HEK293 (cell line): ENCODE results near the gene PRR33.

ENCODE experiments used
- CTCF ChIA-PET: fragments of 350-600 bp; formaldehyde crosslinking; extraction: SDS; loops from one replicate; lab custom pipeline; 2021; ENCODE audit warnings: antibody characterized with exemption; lab: Yijun Ruan, JAX
- POLR2A ChIA-PET: fragments of 300-600 bp; formaldehyde crosslinking; extraction: SDS; loops from one replicate; lab custom pipeline; 2020; ENCODE audit warnings: antibody characterized with exemption, inconsistent platforms; lab: Yijun Ruan, JAX
- H3K27ac ChIP-seq: fragments of 200-500 bp; sonication (Bioruptor generic); 2 replicates; pipeline ENCODE4 v1.5.1; 2014; ENCODE audit warnings: low read depth, low read length, control low read depth, inconsistent platforms; ENCODE audit errors: extremely low read depth
- H3K36me3 ChIP-seq, 2 experiments: fragments of 200-500 bp in 1 of 2; sonication (Bioruptor generic) in 1 of 2; 1 replicate in 1 of 2; 2 replicates in 1 of 2; pipeline ENCODE4 v1.5.1; 2014 to 2017; ENCODE audit warnings: inconsistent platforms in 2 of 2, low read length in 2 of 2; ENCODE audit not compliant: control insufficient read depth in 2 of 2, insufficient read depth in 1 of 2
- H3K4me1 ChIP-seq: fragments of 200-500 bp; sonication (Bioruptor generic); 2 replicates; pipeline ENCODE4 v1.5.1; 2014; ENCODE audit warnings: mild to moderate bottlenecking, low read length, inconsistent platforms; ENCODE audit not compliant: control insufficient read depth, insufficient read depth
- H3K4me3 ChIP-seq: 2 replicates; pipeline ENCODE4 v1.5.1; 2011; ENCODE audit warnings: low read depth, mild to moderate bottlenecking, control low read depth, low read length, moderate library complexity
- H3K9me3 ChIP-seq: fragments of 200-500 bp; sonication (Bioruptor generic); 2 replicates; pipeline ENCODE4 v1.5.1; 2014; ENCODE audit warnings: low read depth, low read length, inconsistent platforms; ENCODE audit not compliant: control insufficient read depth, insufficient read depth
- RBAK ChIP-seq: fragments of 450-650 bp; formaldehyde crosslinking; IDR thresholded peaks from 2 replicates; pipeline ENCODE4 v1.5.1; 2016; ENCODE audit warnings: missing biosample characterization, missing genetic modification characterization
- YY1 ChIP-seq: fragments of 450-650 bp; formaldehyde crosslinking; IDR thresholded peaks from 2 replicates; pipeline ENCODE4 v1.5.1; 2018; ENCODE audit warnings: missing biosample characterization, missing genetic modification characterization
- ZNF121 ChIP-seq: fragments of 450-650 bp; formaldehyde crosslinking; IDR thresholded peaks from 2 replicates; pipeline ENCODE4 v1.5.1; 2016; ENCODE audit warnings: missing biosample characterization, missing genetic modification characterization
- ZNF132 ChIP-seq: fragments of 450-650 bp; formaldehyde crosslinking; IDR thresholded peaks from 2 replicates; pipeline ENCODE4 v1.5.1; 2017; ENCODE audit warnings: missing biosample characterization, missing genetic modification characterization, borderline replicate concordance
- ZNF2 ChIP-seq: fragments of 450-650 bp; formaldehyde crosslinking; IDR thresholded peaks from 2 replicates; pipeline ENCODE4 v1.5.1; 2016; ENCODE audit warnings: missing biosample characterization, missing genetic modification characterization
- ZNF223 ChIP-seq: fragments of 450-650 bp; formaldehyde crosslinking; IDR thresholded peaks from 2 replicates; pipeline ENCODE4 v1.5.1; 2016; ENCODE audit warnings: missing biosample characterization, missing genetic modification characterization
- ZNF24 ChIP-seq: fragments of 450-650 bp; formaldehyde crosslinking; IDR thresholded peaks from 2 replicates; pipeline ENCODE4 v1.5.1; 2016; ENCODE audit warnings: missing biosample characterization, missing genetic modification characterization
- ZNF26 ChIP-seq: fragments of 450-650 bp; formaldehyde crosslinking; IDR thresholded peaks from 2 replicates; pipeline ENCODE4 v1.5.1; 2016; ENCODE audit warnings: missing biosample characterization, missing genetic modification characterization
- ZNF341 ChIP-seq: fragments of 450-650 bp; formaldehyde crosslinking; IDR thresholded peaks from 2 replicates; pipeline ENCODE4; 2016; ENCODE audit warnings: low read depth, missing biosample characterization, missing genetic modification characterization
- ZNF394 ChIP-seq: fragments of 450-650 bp; formaldehyde crosslinking; IDR thresholded peaks from 2 replicates; pipeline ENCODE4 v1.5.1; 2016; ENCODE audit warnings: missing biosample characterization, missing genetic modification characterization, mild to moderate bottlenecking, moderate library complexity, borderline replicate concordance
- ZNF521 ChIP-seq: fragments of 450-650 bp; formaldehyde crosslinking; IDR thresholded peaks from 2 replicates; pipeline ENCODE4 v1.5.1; 2017; ENCODE audit warnings: missing biosample characterization, mild to moderate bottlenecking, missing genetic modification characterization
- ZNF530 ChIP-seq: fragments of 450-650 bp; formaldehyde crosslinking; IDR thresholded peaks from 2 replicates; pipeline ENCODE4 v1.5.1; 2016; ENCODE audit warnings: low read depth, missing biosample characterization, missing genetic modification characterization
- ZNF555 ChIP-seq: fragments of 450-650 bp; formaldehyde crosslinking; conservative IDR thresholded peaks from 2 replicates; pipeline ENCODE4 v1.5.1; 2017; ENCODE audit warnings: missing biosample characterization, mild to moderate bottlenecking, missing genetic modification characterization, inconsistent platforms
- ZNF600 ChIP-seq: fragments of 450-650 bp; formaldehyde crosslinking; IDR thresholded peaks from 2 replicates; pipeline ENCODE4 v1.5.1; 2016; ENCODE audit warnings: missing biosample characterization, missing genetic modification characterization
- ZNF777 ChIP-seq: fragments of 450-650 bp; formaldehyde crosslinking; IDR thresholded peaks from 2 replicates; pipeline ENCODE4 v1.5.1; 2017; ENCODE audit warnings: missing biosample characterization, missing genetic modification characterization, borderline replicate concordance
- TF ChIP-seq, protein P1 (sequence below): fragments of 450-650 bp; formaldehyde crosslinking; optimal IDR thresholded peaks from 2 replicates; pipeline ENCODE3; 2016; ENCODE audit warnings: missing biosample characterization, mild to moderate bottlenecking, missing genetic modification characterization
- TF ChIP-seq, protein P2 (sequence below): fragments of 450-650 bp; formaldehyde crosslinking; IDR thresholded peaks from 2 replicates; pipeline ENCODE4 v1.5.1; 2016; ENCODE audit warnings: missing biosample characterization, missing genetic modification characterization
- TF ChIP-seq, protein P3 (sequence below): fragments of 450-650 bp; formaldehyde crosslinking; IDR thresholded peaks from 2 replicates; pipeline ENCODE4 v1.5.1; 2016; ENCODE audit warnings: missing biosample characterization, missing genetic modification characterization, borderline replicate concordance
- TF ChIP-seq, protein P4 (sequence below): fragments of 450-650 bp; IDR thresholded peaks from 2 replicates; pipeline ENCODE4 v1.5.1; 2018; ENCODE audit warnings: missing biosample characterization, missing genetic modification characterization

PRR33 gene

GRCh38 chr11:1884303-1884700 lies 7.4 kb downstream of the PRR33 start (continued):
- TF ChIP-seq, protein P1, sequence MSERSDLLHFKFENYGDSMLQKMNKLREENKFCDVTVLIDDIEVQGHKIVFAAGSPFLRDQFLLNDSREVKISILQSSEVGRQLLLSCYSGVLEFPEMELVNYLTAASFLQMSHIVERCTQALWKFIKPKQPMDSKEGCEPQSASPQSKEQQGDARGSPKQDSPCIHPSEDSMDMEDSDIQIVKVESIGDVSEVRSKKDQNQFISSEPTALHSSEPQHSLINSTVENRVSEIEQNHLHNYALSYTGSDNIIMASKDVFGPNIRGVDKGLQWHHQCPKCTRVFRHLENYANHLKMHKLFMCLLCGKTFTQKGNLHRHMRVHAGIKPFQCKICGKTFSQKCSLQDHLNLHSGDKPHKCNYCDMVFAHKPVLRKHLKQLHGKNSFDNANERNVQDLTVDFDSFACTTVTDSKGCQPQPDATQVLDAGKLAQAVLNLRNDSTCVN (tag by site-specific recombination), result no peak
- TF ChIP-seq ZNF132 (tag by site-specific recombination), result no peak
- no peak for TF ChIP-seq ZNF24 (tag by site-specific recombination)
- TF ChIP-seq, protein P2, sequence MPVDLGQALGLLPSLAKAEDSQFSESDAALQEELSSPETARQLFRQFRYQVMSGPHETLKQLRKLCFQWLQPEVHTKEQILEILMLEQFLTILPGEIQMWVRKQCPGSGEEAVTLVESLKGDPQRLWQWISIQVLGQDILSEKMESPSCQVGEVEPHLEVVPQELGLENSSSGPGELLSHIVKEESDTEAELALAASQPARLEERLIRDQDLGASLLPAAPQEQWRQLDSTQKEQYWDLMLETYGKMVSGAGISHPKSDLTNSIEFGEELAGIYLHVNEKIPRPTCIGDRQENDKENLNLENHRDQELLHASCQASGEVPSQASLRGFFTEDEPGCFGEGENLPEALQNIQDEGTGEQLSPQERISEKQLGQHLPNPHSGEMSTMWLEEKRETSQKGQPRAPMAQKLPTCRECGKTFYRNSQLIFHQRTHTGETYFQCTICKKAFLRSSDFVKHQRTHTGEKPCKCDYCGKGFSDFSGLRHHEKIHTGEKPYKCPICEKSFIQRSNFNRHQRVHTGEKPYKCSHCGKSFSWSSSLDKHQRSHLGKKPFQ (tag by site-specific recombination), result no peak
- TF ChIP-seq ZNF341, result no peak
- TF ChIP-seq, protein P3, sequence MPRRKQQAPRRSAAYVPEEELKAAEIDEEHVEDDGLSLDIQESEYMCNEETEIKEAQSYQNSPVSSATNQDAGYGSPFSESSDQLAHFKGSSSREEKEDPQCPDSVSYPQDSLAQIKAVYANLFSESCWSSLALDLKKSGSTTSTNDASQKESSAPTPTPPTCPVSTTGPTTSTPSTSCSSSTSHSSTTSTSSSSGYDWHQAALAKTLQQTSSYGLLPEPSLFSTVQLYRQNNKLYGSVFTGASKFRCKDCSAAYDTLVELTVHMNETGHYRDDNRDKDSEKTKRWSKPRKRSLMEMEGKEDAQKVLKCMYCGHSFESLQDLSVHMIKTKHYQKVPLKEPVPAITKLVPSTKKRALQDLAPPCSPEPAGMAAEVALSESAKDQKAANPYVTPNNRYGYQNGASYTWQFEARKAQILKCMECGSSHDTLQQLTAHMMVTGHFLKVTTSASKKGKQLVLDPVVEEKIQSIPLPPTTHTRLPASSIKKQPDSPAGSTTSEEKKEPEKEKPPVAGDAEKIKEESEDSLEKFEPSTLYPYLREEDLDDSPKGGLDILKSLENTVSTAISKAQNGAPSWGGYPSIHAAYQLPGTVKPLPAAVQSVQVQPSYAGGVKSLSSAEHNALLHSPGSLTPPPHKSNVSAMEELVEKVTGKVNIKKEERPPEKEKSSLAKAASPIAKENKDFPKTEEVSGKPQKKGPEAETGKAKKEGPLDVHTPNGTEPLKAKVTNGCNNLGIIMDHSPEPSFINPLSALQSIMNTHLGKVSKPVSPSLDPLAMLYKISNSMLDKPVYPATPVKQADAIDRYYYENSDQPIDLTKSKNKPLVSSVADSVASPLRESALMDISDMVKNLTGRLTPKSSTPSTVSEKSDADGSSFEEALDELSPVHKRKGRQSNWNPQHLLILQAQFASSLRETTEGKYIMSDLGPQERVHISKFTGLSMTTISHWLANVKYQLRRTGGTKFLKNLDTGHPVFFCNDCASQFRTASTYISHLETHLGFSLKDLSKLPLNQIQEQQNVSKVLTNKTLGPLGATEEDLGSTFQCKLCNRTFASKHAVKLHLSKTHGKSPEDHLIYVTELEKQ (tag by site-specific recombination), result no peak
- no peak for TF ChIP-seq ZNF777 (tag by site-specific recombination)

GRCh38 chr11:1883346-1884302 lies 8.1 kb downstream of the PRR33 start:
- Histone ChIP-seq H3K4me3 (no peak overlapping the region), H3K36me3 (no peaks in the 10 kb centered on the region), H3K9me3 (no peaks in the 10 kb centered on the region), H3K27ac (no peak overlapping the region), H3K4me1 (no peaks in the 10 kb centered on the region)
- POLR2A ChIA-PET, result interaction anchor here (1.0 kb wide), 1 partner anchor 273 kb away, joined by 4 read pairs; no protein-coding TSS in a partner anchor
- CTCF ChIA-PET, result interaction anchor here (0.6 to 3.9 kb wide), 15 partner anchors 8 to 267 kb away, joined by 3 to 119 read pairs (median 5); partner anchors contain the start of genes H19, PRR33 and SYT8
- TF ChIP-seq ZNF2 (tag by site-specific recombination) (no peak), ZNF521 (tag by site-specific recombination) (no peak), YY1 (tag by site-specific recombination) (no peak), ZNF26 (tag by site-specific recombination) (no peak), ZNF394 (no peak), RBAK (tag by site-specific recombination) (no peak), ZNF223 (tag by site-specific recombination) (no peak), ZNF555 (tag by site-specific recombination) (no peak), ZNF121 (tag by site-specific recombination) (no peak), ZNF600 (tag by site-specific recombination) (no peak), ZNF530 (tag by site-specific recombination) (no peak)
- TF ChIP-seq, protein P3 (tag by site-specific recombination), result no peak
- TF ChIP-seq, protein P4, sequence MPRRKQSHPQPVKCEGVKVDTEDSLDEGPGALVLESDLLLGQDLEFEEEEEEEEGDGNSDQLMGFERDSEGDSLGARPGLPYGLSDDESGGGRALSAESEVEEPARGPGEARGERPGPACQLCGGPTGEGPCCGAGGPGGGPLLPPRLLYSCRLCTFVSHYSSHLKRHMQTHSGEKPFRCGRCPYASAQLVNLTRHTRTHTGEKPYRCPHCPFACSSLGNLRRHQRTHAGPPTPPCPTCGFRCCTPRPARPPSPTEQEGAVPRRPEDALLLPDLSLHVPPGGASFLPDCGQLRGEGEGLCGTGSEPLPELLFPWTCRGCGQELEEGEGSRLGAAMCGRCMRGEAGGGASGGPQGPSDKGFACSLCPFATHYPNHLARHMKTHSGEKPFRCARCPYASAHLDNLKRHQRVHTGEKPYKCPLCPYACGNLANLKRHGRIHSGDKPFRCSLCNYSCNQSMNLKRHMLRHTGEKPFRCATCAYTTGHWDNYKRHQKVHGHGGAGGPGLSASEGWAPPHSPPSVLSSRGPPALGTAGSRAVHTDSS (tag by site-specific recombination), result no peak
